CD4-positive, alpha-beta T cell (primary cell): ENCODE results near the gene AGPAT4. TPM values are rescaled to one million over a fixed set of nuclear protein-coding genes. Genes with fewer than 3 reads are reported as not detected.

Experiments
- ATAC-seq: fragments of 200-7000 bp; cut with Tn5 transposase; one replicate; pipeline ENCODE4 v1.10.0; 2022; ENCODE audit warnings: mild to moderate bottlenecking; ENCODE audit not compliant: poor library complexity
- CTCF ChIA-PET: fragments of 350-600 bp; sonication (Branson Sonifier 250); formaldehyde crosslinking; loops from one replicate; lab custom pipeline; 2021; ENCODE audit warnings: antibody characterized with exemption, inconsistent platforms; lab: Charles Lee
- POLR2A ChIA-PET: fragments of 350-600 bp; sonication (Branson Sonifier 250); formaldehyde crosslinking; loops from one replicate; lab custom pipeline; 2021; ENCODE audit warnings: antibody characterized with exemption, inconsistent platforms; lab: Charles Lee
- DNase-seq, 14 experiments: peaks; one replicate each; pipeline ENCODE4 v3.0.0-alpha.2; 2013 to 2020; ENCODE audit warnings: mixed read lengths in 2 of 14
- H3K27ac ChIP-seq, 2 donors: one replicate each; pipeline versions ENCODE4 v1.5.1 to v1.7.0; 2013; ENCODE audit warnings: low read length in 2 of 2, low read depth in 1 of 2, mild to moderate bottlenecking in 1 of 2
- H3K27me3 ChIP-seq, 2 experiments: 1 replicate in 1 of 2; 2 replicates in 1 of 2; pipeline versions ENCODE4 v1.6.1 to v1.7.0; 2013; ENCODE audit warnings: low read length in 2 of 2, control low read depth in 1 of 2, mild to moderate bottlenecking in 1 of 2, moderate library complexity in 1 of 2; ENCODE audit not compliant: insufficient read depth in 2 of 2, control insufficient read depth in 1 of 2
- H3K36me3 ChIP-seq: one replicate; pipeline ENCODE4 v1.6.1; 2013; ENCODE audit warnings: low read length, control low read depth; ENCODE audit not compliant: insufficient read depth
- H3K4me1 ChIP-seq: one replicate; pipeline ENCODE4 v1.6.1; 2013; ENCODE audit warnings: low read length, control low read depth; ENCODE audit not compliant: insufficient read depth
- H3K4me3 ChIP-seq: one replicate; pipeline ENCODE4 v1.5.1; 2013; ENCODE audit warnings: mild to moderate bottlenecking, low read length, moderate library complexity
- H3K9me3 ChIP-seq, 2 experiments: 1 replicate in 1 of 2; 2 replicates in 1 of 2; pipeline versions ENCODE4 v1.6.1 to v1.7.0; 2013; ENCODE audit warnings: low read length in 2 of 2, mild to moderate bottlenecking in 2 of 2, control low read depth in 1 of 2, moderate library complexity in 1 of 2; ENCODE audit not compliant: control insufficient read depth in 1 of 2, insufficient read depth in 1 of 2
- H3K27ac Mint-ChIP-seq: one replicate; pipeline ENCODE4 v1.8.0; 2020; ENCODE audit warnings: mixed read lengths
- H3K27me3 Mint-ChIP-seq: one replicate; pipeline ENCODE4 v1.8.0; 2021; ENCODE audit warnings: mixed read lengths
- H3K36me3 Mint-ChIP-seq: one replicate; pipeline ENCODE4 v1.8.0; 2021; ENCODE audit warnings: low read depth, mixed read lengths
- H3K4me1 Mint-ChIP-seq: one replicate; pipeline ENCODE4 v1.8.0; 2021; ENCODE audit warnings: low read depth, mixed read lengths
- H3K4me3 Mint-ChIP-seq: one replicate; pipeline ENCODE4 v1.8.0; 2020; ENCODE audit warnings: mild to moderate bottlenecking, mixed read lengths
- H3K9me3 Mint-ChIP-seq: one replicate; pipeline ENCODE4 v1.8.0; 2020; ENCODE audit warnings: mixed read lengths
- CTCF ChIP-seq: fragments of 200-600 bp; IDR thresholded peaks from one replicate; pipeline ENCODE4 v1.8.0; 2022; ENCODE audit warnings: antibody characterized with exemption, mild to moderate bottlenecking
- intact Hi-C, 2 experiments: fragments of 100-400 bp; cut with DNase I in 1 of 2; cut with micrococcal nuclease in 1 of 2; formaldehyde crosslinking; loops; one replicate each; pipeline versions ENCODE4 v1.15.1 to v1.9.0; 2023 to 2025; cut with DNase I, micrococcal nuclease
- total RNA-seq, 174 experiments: library from RNA in 2 of 174; stranded (reverse) in 2 of 174; gene quantifications; one replicate each; pipeline ENCODE4 v1.2.3 and lab custom pipeline; 2021 to 2026

Gene AGPAT4
- total RNA-seq, 2 experiments from 2014 or later: 2.8 to 4.8 TPM

GRCh38 chr6:161212902-161213301 is 61.0 kb downstream of the AGPAT4 start:
- Histone ChIP-seq H3K9me3 (peaks cover 0 to 4% of the 10 kb centered on the region in 2 experiments), H3K36me3 (peaks cover 3% of the 10 kb centered on the region), H3K4me1 (no peaks in the 10 kb centered on the region), H3K4me3 (no peak overlapping the region), H3K27me3 (no peaks in the 10 kb centered on the region), H3K27ac (no peak overlapping the region)
- intact Hi-C loops: no loop called here
- Mint-ChIP-seq H3K27ac (no peak overlapping the region), H3K4me1 (no peaks in the 10 kb centered on the region), H3K27me3 (no peaks in the 10 kb centered on the region), H3K9me3 (peaks cover 10% of the 10 kb centered on the region), H3K36me3 (peaks cover 45% of the 10 kb centered on the region), H3K4me3 (no peak overlapping the region)
- TF ChIP-seq CTCF: no peak
- DNase-seq: no peak
- POLR2A ChIA-PET: no interaction called here
- CTCF ChIA-PET: no interaction called here
- no peak for ATAC-seq

GRCh38 chr6:161211380-161212035 is 62.4 kb downstream of the AGPAT4 start:
- DNase-seq (no peak), ATAC-seq (no peak)
- intact Hi-C loops: no loop called here
- H3K27me3 ChIP-seq: no peaks in the 10 kb centered on the region
- Mint-ChIP-seq H3K27ac (no peak overlapping the region), H3K4me3 (no peak overlapping the region), H3K4me1 (no peaks in the 10 kb centered on the region), H3K27me3 (no peaks in the 10 kb centered on the region), H3K36me3 (peaks cover 34% of the 10 kb centered on the region), H3K9me3 (peaks cover 13% of the 10 kb centered on the region)
- no peak overlapping the region for H3K27ac ChIP-seq
- peaks cover 0 to 4% of the 10 kb centered on the region in 2 experiments for H3K9me3 ChIP-seq
- TF ChIP-seq CTCF: no peak
- no peaks in the 10 kb centered on the region for H3K36me3 ChIP-seq
- no peak overlapping the region for H3K4me3 ChIP-seq
- ChIA-PET POLR2A (no interaction called here), CTCF (no interaction called here)
- H3K4me1 ChIP-seq: no peaks in the 10 kb centered on the region

GRCh38 chr6:161210857-161211256 is 63.0 kb downstream of the AGPAT4 start:
- ATAC-seq (no peak), DNase-seq (no peak)
- no peaks in the 10 kb centered on the region for H3K27me3 Mint-ChIP-seq
- peaks cover 28% of the 10 kb centered on the region for H3K36me3 Mint-ChIP-seq
- Histone ChIP-seq H3K4me3 (no peak overlapping the region), H3K36me3 (no peaks in the 10 kb centered on the region), H3K9me3 (peaks cover 0 to 4% of the 10 kb centered on the region in 2 experiments), H3K27me3 (no peaks in the 10 kb centered on the region), H3K27ac (no peak overlapping the region), H3K4me1 (no peaks in the 10 kb centered on the region)
- no peak for TF ChIP-seq CTCF
- ChIA-PET POLR2A (no interaction called here), CTCF (no interaction called here)
- peaks cover 10% of the 10 kb centered on the region for H3K9me3 Mint-ChIP-seq
- intact Hi-C loops: no loop called here
- H3K4me1 Mint-ChIP-seq: no peaks in the 10 kb centered on the region
- H3K27ac Mint-ChIP-seq: no peak overlapping the region
- no peak overlapping the region for H3K4me3 Mint-ChIP-seq
